Activated CD4-positive, alpha-beta T cell treated with anti-CD3 and anti-CD28 coated beads, Interleukin-2, Interleukin-6, amounts not matched to agents 100 ng/mL and 50 ng/mL, durations not matched to agents 16 hours and 8 hours (primary cell): ENCODE data around the gene GUCA2B.

ENCODE experiments used
- DNase-seq: peaks from one replicate; pipeline ENCODE4 v3.0.0-alpha.2; 2020

GUCA2B gene

GRCh38 chr1:42168391-42168670 lies 15.1 kb downstream of the GUCA2B start:
- no peak for DNase-seq

GRCh38 chr1:42168763-42169162 lies 15.6 kb downstream of the GUCA2B start:
- DNase-seq, result no peak

GRCh38 chr1:42170779-42171621 lies 17.8 kb downstream of the GUCA2B start:
- no peak for DNase-seq

- DNase-seq, result no peak
Observed at GRCh38 chr1:42171679-42172266, 18.6 kb downstream of the GUCA2B start.

GRCh38 chr1:42172381-42173133 lies 19.3 kb downstream of the GUCA2B start:
- DNase-seq, result no peak

- DNase-seq, result peak; percentile 63
Observed at GRCh38 chr1:42173155-42173933, 20.1 kb downstream of the GUCA2B start.

- DNase-seq, result no peak
Observed at GRCh38 chr1:42173961-42174735, 20.9 kb downstream of the GUCA2B start.

- no peak for DNase-seq
Observed at GRCh38 chr1:42175314-42176054, 22.3 kb downstream of the GUCA2B start.

GRCh38 chr1:42176902-42177519 lies 23.8 kb downstream of the GUCA2B start:
- DNase-seq, result peak; percentile 47

- DNase-seq, result no peak
Observed at GRCh38 chr1:42177541-42177981, 24.4 kb downstream of the GUCA2B start.

GRCh38 chr1:42178249-42178648 lies 25.0 kb downstream of the GUCA2B start:
- DNase-seq, result no peak

- DNase-seq, result no peak
Observed at GRCh38 chr1:42179275-42179674, 26.1 kb downstream of the GUCA2B start.

GRCh38 chr1:42179900-42180329 lies 26.7 kb downstream of the GUCA2B start:
- DNase-seq, result no peak

- DNase-seq, result no peak
Observed at GRCh38 chr1:42181687-42182086, 28.5 kb downstream of the GUCA2B start.

- no peak for DNase-seq
Observed at GRCh38 chr1:42183210-42183956, 30.2 kb downstream of the GUCA2B start.

- DNase-seq, result no peak
Observed at GRCh38 chr1:42183957-42184268, 30.7 kb downstream of the GUCA2B start.

GRCh38 chr1:42184616-42185015 lies 31.4 kb downstream of the GUCA2B start:
- no peak for DNase-seq

GRCh38 chr1:42186152-42186551 lies 32.9 kb downstream of the GUCA2B start:
- DNase-seq, result no peak

- DNase-seq, result no peak
Observed at GRCh38 chr1:42189931-42190853, 37.0 kb downstream of the GUCA2B start.
